ENCODE data around the gene ANXA1. TPM values are rescaled to one million over a fixed set of nuclear protein-coding genes. Genes with fewer than 3 reads are reported as not detected.

Gene ANXA1
- total and polyA plus RNA-seq, 11 donors, result 29.4 to 139 (median 52.7) TPM

- H3K4me3 ChIP-seq, result no peak overlapping the region
- H3K36me3 ChIP-seq, result no peaks in the 10 kb centered on the region
- no peak for TF ChIP-seq CTCF (IDR thresholded peaks at IDR 0.05)
- TF ChIP-seq POLR2A (IDR thresholded peaks at IDR 0.05), result no peak
- 35 to 46% (median 41%) methylated on average over 3 of the region's 3 CpGs for WGBS, 4 donors
- H3K27me3 ChIP-seq, result peaks cover 0 to 15% (median 0%) of the 10 kb centered on the region in 9 donors
- no peak overlapping the region for H3K27ac ChIP-seq
- intact Hi-C loops (cut with DNase I), result no loop called here
- no peaks in the 10 kb centered on the region for H3K9me3 ChIP-seq
- ATAC-seq, result no peak
- no peak for DNase-seq
- H3K4me1 ChIP-seq, result peaks cover 0 to 5% (median 0%) of the 10 kb centered on the region in 12 donors
Observed at GRCh38 chr9:73215249-73215648, 63.6 kb downstream of the ANXA1 start.

DNA sequence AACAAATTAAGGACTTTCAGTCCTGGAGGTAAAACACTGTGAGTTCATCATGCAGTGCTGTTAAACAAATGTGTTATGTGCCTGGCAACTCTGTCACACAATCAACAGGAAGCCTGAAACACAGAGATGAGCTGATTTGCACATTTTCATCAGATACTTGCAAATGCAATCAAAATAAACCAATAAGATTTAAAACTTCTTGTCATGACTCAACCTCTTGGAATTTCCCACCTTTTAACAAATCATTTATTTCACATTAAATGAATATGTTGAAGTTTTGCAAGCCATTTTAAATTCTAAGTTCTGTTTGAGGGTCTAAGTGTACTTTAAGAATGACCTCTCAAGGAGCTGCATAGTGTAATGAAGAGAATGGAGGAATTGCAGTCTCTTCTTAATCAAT is 64.4 kb downstream of the ANXA1 start:
- ATAC-seq (no peak), DNase-seq (no peak)
- TF ChIP-seq CTCF (IDR thresholded peaks at IDR 0.05) (no peak), POLR2A (IDR thresholded peaks at IDR 0.05) (no peak)
- Histone ChIP-seq H3K4me1 (peaks cover 0 to 10% (median 0%) of the 10 kb centered on the region in 12 donors), H3K36me3 (no peaks in the 10 kb centered on the region), H3K9me3 (no peaks in the 10 kb centered on the region), H3K27ac (no peak overlapping the region), H3K27me3 (peaks cover 0 to 15% (median 0%) of the 10 kb centered on the region in 9 donors), H3K4me3 (no peak overlapping the region)
- intact Hi-C loops (cut with DNase I), result no loop called here

Other genes with a start within 250 kb of the ANXA1 start
- gene ALDH1A1, start 198.8 kb upstream of the ANXA1 start, total RNA-seq, result 10 to 100 TPM in 5 of 9 donors, 1 to 10 TPM in 4; 5.3 to 37.5 (median 12.6) TPM
- 10 to 100 TPM in 1 of 2 donors, 1 to 10 TPM in 1; 2.2 to 17.2 TPM for gene ALDH1A1, start 198.8 kb upstream of the ANXA1 start, polyA plus RNA-seq